Measurements from ENCODE around the gene DPYSL5. TPM values are rescaled to one million over a fixed set of nuclear protein-coding genes. Genes with fewer than 3 reads are reported as not detected.

The DPYSL5 gene
- total RNA-seq = not detected

- H3K27me3 ChIP-seq = peaks cover 29% of the 10 kb centered on the region
- no peaks in the 10 kb centered on the region for H3K36me3 ChIP-seq
- H3K27ac ChIP-seq = no peak within 1 kb of the TSS
- peaks cover 14 to 23% of the 10 kb centered on the region in 2 donors for H3K4me1 ChIP-seq
- TF ChIP-seq, protein P1, sequence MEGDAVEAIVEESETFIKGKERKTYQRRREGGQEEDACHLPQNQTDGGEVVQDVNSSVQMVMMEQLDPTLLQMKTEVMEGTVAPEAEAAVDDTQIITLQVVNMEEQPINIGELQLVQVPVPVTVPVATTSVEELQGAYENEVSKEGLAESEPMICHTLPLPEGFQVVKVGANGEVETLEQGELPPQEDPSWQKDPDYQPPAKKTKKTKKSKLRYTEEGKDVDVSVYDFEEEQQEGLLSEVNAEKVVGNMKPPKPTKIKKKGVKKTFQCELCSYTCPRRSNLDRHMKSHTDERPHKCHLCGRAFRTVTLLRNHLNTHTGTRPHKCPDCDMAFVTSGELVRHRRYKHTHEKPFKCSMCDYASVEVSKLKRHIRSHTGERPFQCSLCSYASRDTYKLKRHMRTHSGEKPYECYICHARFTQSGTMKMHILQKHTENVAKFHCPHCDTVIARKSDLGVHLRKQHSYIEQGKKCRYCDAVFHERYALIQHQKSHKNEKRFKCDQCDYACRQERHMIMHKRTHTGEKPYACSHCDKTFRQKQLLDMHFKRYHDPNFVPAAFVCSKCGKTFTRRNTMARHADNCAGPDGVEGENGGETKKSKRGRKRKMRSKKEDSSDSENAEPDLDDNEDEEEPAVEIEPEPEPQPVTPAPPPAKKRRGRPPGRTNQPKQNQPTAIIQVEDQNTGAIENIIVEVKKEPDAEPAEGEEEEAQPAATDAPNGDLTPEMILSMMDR (IDR thresholded peaks at IDR 0.05) = no peak
- H3K4me3 ChIP-seq = peak within 1 kb of the TSS; percentile 43 to 47
- intact Hi-C loops (cut with DNase I) = loop anchor here (2.0 to 10.0 kb wide), 4 partner anchors 75 to 437 kb away; partner anchors contain the start of gene TRIM54
- H3K9me3 ChIP-seq = no peaks in the 10 kb centered on the region
- no peak for DNase-seq (ENCODE audit: low spot score in 2 of 2)
Observed at GRCh38 chr2:26847655-26848335, at the start of gene DPYSL5. TSS of gene DPYSL5 (plus strand) at chr2:26848132. CDS start at chr2:26898500, 50,368 bp downstream.

DNA sequence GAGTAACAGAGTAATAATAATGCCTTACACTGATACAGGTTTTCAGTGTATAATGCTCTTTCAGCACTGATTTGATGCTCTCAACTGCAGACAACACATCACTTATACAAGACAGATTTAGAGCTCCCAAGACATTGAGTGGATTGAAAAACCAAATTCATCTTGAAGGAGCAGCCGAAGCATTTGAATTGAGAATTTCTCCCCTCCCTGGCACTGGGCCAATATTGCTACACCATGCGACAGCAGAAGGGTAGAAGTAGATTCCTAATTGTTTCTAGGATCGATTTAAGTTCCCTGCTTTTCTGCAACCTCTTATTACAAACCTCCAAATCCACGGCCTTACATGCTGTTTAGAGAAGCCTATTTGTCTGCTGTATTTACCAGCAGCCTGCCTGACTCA, 46.6 kb upstream of the DPYSL5 start:
- Histone ChIP-seq H3K27me3 (no peaks in the 10 kb centered on the region), H3K27ac (no peak overlapping the region), H3K9me3 (no peaks in the 10 kb centered on the region), H3K4me3 (no peak overlapping the region), H3K4me1 (no peaks in the 10 kb centered on the region), H3K36me3 (no peaks in the 10 kb centered on the region)
- DNase-seq (ENCODE audit: low spot score in 2 of 2) = no peak
- TF ChIP-seq, protein P1 (IDR thresholded peaks at IDR 0.05) = no peak
- intact Hi-C loops (cut with DNase I) = no loop called here

DNA sequence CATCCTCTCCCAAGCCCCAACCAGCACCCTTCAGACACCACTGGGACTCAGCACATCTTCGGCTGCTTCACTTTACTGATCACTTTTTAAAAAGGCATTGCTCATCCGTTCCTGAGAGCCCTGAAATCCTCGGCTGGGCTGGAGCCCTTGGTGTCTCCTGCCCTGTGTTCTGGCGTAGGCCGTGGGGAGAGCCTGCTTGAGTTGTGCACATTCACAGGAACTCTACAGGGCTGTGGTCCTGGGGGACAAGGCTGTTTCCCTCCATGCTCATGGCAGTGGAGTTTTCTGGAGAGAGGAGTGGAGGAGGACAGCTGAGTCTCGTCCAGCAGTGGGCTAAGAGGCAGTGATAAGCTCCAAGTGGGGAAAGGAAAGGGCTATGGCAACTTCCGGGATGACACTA, 46.1 kb upstream of the DPYSL5 start:
- Histone ChIP-seq H3K4me3 (no peak overlapping the region), H3K9me3 (no peaks in the 10 kb centered on the region), H3K27me3 (no peaks in the 10 kb centered on the region), H3K36me3 (no peaks in the 10 kb centered on the region), H3K4me1 (no peaks in the 10 kb centered on the region), H3K27ac (no peak overlapping the region)
- intact Hi-C loops (cut with DNase I) = no loop called here
- TF ChIP-seq, protein P1 (IDR thresholded peaks at IDR 0.05) = no peak
- DNase-seq (ENCODE audit: low spot score in 2 of 2) = no peak

DNA sequence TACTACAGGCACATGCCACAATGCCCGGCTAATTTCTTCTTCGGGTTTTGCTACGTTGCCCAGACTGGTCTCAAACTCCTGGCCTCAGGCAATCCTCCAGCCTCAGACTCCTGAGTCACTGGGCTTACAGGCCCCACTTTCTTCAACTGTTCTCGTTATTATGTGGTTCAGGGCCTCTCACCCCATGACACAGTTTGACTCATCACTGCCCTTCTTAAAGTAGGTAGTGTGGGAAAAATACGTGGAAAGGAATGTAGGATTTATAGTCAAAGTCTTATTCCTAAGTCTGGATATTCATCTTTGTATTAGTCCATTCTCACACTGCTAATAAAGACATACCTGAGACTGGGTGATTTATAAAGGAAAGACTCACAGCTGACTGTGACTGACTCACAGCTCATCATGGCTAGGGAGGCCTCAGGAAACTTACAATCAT, 42.7 kb upstream of the DPYSL5 start:
- no peaks in the 10 kb centered on the region for H3K9me3 ChIP-seq
- no peaks in the 10 kb centered on the region for H3K36me3 ChIP-seq
- intact Hi-C loops (cut with DNase I) = no loop called here
- no peak overlapping the region for H3K27ac ChIP-seq
- H3K27me3 ChIP-seq = no peaks in the 10 kb centered on the region
- H3K4me3 ChIP-seq = no peak overlapping the region
- no peak for DNase-seq (ENCODE audit: low spot score in 2 of 2)
- no peaks in the 10 kb centered on the region for H3K4me1 ChIP-seq
- TF ChIP-seq, protein P1 (IDR thresholded peaks at IDR 0.05) = no peak

- Histone ChIP-seq H3K27ac (no peak overlapping the region), H3K36me3 (no peaks in the 10 kb centered on the region), H3K9me3 (no peaks in the 10 kb centered on the region), H3K4me3 (no peak overlapping the region), H3K4me1 (no peaks in the 10 kb centered on the region), H3K27me3 (no peaks in the 10 kb centered on the region)
- TF ChIP-seq, protein P1 (IDR thresholded peaks at IDR 0.05) = no peak
- intact Hi-C loops (cut with DNase I) = no loop called here
- no peak for DNase-seq (ENCODE audit: low spot score in 2 of 2)
Observed at GRCh38 chr2:26807788-26808460, 40.0 kb upstream of the DPYSL5 start.
